ENCODE data around the gene ARHGAP42.

- TF ChIP-seq EZH2 (IDR thresholded peaks at IDR 0.05; ENCODE audit: borderline replicate concordance, low read depth, low read length, poor library complexity, severe bottlenecking) = no peak
- TF ChIP-seq CTCF (conservative IDR thresholded peaks at IDR 0.05; ENCODE audit: low read depth, low read length) = no peak
These were observed 254.9 kb downstream of the ARHGAP42 start for GRCh38 chr11:100942016-100942415.

Data from A673 (cell line).